HG03571 (cell line): Measurements from ENCODE around the gene CNDP2.
"Not testable (repeated sequence)": the region's sequence is repeated elsewhere in the genome, so short reads cannot be mapped to it uniquely, and the experiment has no call there.

Source experiments
- ATAC-seq: cut with Tn5 transposase; IDR thresholded peaks from one replicate; pipeline ENCODE4 v1.9.1; 2021; ENCODE audit not compliant: unreplicated experiment

The CNDP2 gene

GRCh38 chr18:74499633-74500032 is 3.5 kb downstream of the CNDP2 start:
- ATAC-seq: peak; percentile 37

- ATAC-seq: no peak
These were observed 4.2 kb downstream of the CNDP2 start for GRCh38 chr18:74500372-74500771.

GRCh38 chr18:74500774-74501173 is 4.6 kb downstream of the CNDP2 start:
- ATAC-seq: not testable (repeated sequence)

- no peak for ATAC-seq
These were observed 5.2 kb downstream of the CNDP2 start for GRCh38 chr18:74501386-74501785.

DNA sequence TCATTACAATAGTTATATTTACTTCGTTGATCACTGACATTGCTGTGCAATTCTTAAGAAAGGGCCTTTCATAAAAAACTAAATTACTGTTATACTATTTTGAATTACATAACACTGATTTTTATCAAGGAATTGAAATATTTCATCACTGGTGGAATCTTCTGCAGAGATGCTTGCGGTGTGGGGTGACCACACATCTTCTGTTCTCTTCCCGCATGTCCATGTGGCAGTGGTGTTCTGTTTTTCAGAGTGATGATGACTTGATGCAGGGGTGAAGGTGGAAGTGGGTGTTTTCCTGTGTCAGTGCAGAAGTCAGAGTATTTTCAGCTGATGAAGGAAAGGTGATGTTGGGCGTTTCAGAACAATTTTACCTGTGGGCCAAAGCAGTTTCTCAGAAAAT is 7.0 kb downstream of the CNDP2 start:
- ATAC-seq: no peak

- ATAC-seq: no peak
These were observed 9.6 kb downstream of the CNDP2 start for GRCh38 chr18:74505776-74506175.

DNA sequence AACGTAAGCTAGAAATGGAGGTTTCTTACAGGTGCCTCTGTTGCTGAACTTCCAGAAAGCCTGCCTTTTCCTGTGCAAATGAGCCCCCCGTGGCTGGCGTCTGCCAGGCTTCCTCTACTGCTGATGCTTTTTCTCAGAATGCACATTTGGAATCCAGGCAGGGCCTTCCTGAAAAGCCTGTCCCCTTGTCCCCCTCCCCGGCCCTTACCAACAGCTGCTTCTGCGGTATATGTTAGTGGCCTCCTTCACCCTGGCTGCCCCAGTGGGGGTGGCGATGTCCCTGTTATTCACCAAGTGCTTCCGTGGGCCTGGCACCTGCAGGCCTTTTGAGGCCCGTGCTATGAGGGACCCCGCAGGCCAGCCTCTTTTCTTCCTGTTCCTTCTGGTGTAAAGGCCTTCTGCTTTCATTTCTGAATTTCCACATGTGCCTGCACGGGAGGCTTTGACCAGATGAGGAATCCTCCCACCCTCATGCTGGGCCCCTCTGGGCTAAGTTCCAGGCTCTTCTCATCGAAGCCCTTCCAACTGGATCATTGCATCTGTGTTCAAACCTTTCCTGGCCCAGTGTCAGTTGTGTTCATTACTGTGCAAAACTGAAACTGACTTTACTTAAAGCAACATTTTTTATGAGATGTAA is 10.4 kb downstream of the CNDP2 start:
- ATAC-seq: no peak

- ATAC-seq: no peak
These were observed 11.1 kb downstream of the CNDP2 start for GRCh38 chr18:74507097-74507881.

- ATAC-seq: no peak
These were observed 11.8 kb downstream of the CNDP2 start for GRCh38 chr18:74507927-74508326.

DNA sequence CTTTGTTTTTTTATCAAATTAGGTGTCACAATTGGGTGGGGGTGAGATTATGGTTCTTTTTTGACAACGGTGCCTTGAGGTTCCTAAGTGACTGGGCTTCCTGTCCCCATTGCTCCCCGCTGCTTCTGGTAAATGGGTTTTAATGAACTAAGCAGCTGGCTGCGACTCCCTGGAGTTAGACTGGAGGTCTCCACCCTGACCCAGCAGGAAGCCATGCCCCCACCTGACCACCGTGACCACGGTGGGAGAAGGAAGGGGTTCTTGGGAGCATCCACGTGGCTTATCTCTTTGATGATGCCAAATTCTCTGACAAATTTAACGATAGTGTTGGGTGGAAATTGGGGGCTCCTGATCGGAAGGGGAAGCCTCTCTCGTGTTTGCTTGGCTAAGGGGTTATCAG is 12.2 kb downstream of the CNDP2 start:
- no peak for ATAC-seq

DNA sequence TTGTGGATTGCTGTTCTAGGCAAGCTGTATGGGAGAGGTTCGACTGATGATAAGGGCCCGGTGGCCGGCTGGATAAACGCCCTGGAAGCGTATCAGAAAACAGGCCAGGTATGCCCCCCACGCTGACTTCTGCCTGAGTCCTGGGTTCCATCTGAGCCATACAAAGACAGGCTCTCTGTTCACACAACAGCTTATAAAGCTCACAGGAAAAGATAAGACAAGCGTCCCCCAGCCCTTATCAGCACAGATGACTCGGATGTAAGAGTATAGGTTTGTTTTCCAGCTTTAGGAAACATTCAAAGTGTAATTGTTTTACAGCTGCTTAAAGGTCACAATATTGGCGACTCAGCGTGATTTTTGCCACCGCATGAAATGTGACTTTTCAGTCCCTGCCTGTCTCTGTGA is 12.7 kb downstream of the CNDP2 start:
- no peak for ATAC-seq

- no peak for ATAC-seq
These were observed 13.9 kb downstream of the CNDP2 start for GRCh38 chr18:74509856-74510769.

- ATAC-seq: no peak
These were observed 14.6 kb downstream of the CNDP2 start for GRCh38 chr18:74510770-74511095.

- no peak for ATAC-seq
These were observed 15.7 kb downstream of the CNDP2 start for GRCh38 chr18:74511823-74512222.

DNA sequence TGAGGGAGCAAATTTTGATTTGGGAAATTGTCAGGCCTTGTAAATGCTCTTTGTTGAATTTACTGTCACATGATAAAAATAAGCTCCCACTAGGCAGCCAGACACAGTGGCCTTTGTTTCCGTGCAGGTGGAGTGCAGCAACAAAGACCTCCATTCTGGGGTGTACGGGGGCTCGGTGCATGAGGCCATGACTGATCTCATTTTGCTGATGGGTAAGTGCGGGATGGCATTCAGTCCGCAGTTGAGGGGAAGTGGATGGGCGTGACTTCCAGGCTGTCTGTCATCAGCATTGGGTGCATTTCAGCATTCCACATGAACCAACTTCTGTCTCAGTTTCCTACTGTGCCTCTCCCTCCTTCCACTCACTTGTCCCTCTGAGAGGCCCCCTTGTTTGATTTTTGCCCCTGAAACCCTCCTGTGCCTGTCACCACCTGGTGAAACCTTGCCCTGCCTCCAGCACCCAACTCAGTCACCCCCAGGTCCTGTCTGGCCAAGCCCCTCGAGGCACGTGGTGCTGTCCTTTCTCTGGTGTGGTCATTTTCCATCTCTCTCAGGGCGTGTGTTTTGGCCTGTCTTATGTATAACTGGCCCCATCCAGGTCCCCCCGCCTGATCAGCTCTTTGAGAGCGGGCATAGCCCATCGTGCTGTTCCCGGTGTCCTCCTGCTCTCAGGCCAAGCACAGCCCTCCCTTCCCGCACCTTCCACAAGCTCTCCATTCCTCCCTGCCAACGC is 16.3 kb downstream of the CNDP2 start:
- ATAC-seq: no peak

DNA sequence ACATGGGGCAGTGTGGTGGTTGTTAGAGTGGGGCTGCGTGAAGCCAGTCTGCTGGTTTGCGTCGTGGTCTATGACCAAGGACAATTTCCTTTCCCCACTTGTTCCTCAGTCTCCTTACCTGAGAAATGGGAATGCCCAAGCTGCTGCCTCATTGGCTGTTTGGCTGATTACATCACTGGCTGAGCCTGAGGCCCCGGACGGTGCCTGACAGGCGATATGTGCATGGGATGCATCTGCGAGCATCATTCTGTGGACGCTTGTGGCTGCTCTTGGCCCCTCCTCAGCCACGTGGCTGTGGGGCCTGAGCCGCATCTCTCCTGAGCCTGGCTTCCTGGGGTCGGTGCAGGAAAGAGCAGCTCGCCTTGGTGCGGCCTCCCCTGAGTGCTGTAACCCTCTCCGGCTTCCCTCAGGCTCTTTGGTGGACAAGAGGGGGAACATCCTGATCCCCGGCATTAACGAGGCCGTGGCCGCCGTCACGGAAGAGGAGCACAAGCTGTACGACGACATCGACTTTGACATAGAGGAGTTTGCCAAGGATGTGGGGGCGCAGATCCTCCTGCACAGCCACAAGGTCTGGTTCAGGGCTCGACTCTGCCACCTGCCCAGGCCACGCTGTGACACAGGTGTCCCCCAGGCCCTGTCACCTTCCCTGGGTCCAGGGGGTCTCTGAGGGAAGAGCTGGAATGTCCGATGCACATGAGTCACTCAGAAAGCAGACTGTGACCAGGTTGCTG is 17.2 kb downstream of the CNDP2 start:
- no peak for ATAC-seq

- ATAC-seq: no peak
These were observed 17.7 kb downstream of the CNDP2 start for GRCh38 chr18:74513883-74514205.

DNA sequence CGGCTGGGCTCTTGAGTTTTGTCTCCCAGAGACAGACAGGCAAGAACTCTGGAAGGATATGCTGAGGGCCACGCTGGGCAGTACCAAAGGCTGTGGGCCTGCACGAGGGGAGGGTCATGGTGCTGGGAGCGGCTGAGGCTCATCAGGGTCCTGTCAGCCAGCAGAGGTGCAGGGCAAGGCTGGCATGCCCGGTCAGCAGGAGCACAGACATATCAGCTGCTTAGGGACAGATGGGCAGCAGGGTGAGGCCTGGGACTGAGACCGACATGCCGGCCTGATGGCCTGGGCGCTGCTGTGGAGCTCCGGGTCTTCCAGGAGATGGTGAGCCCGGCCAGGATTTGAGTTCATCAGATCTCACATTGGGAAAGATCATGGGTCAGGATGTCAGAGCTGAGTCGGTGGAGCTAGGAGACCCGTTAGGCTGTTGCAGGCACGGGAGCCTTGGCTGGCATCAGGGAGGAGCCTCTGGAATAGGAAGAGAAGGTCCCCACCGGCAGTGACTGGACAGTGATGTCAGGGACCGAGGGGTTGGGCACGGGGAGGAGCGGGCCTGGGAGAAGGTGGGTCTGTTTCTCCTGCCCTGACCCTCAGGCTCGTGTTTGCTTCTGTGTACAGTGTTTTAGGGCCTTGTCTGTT is 18.8 kb downstream of the CNDP2 start:
- no peak for ATAC-seq

- ATAC-seq: no peak
These were observed 19.6 kb downstream of the CNDP2 start for GRCh38 chr18:74515620-74516231.
